ENCODE measurements around the gene TMEM97. TPM values are rescaled to one million over a fixed set of nuclear protein-coding genes. Genes with fewer than 3 reads are reported as not detected.
"Not testable (repeated sequence)": the region's sequence is repeated elsewhere in the genome, so short reads cannot be mapped to it uniquely, and the experiment has no call there.

Gene TMEM97
- total and polyA plus RNA-seq, 7 donors, result 3.6 to 25.2 (median 8.6) TPM

GRCh38 chr17:28285965-28286364, 33.0 kb upstream of the TMEM97 start:
- Histone ChIP-seq H3K27ac (no peak overlapping the region), H3K4me1 (no peaks in the 10 kb centered on the region), H3K36me3 (no peaks in the 10 kb centered on the region), H3K9me3 (no peaks in the 10 kb centered on the region), H3K4me3 (no peak overlapping the region), H3K27me3 (no peaks in the 10 kb centered on the region)
- no peak for DNase-seq
- 48 to 76% methylated on average over 2 of the region's 2 CpGs for WGBS, 2 donors
- no peak for TF ChIP-seq POLR2AphosphoS5 (IDR thresholded peaks at IDR 0.05)
- no peak for TF ChIP-seq EP300 (IDR thresholded peaks at IDR 0.05)
- TF ChIP-seq, protein P1, sequence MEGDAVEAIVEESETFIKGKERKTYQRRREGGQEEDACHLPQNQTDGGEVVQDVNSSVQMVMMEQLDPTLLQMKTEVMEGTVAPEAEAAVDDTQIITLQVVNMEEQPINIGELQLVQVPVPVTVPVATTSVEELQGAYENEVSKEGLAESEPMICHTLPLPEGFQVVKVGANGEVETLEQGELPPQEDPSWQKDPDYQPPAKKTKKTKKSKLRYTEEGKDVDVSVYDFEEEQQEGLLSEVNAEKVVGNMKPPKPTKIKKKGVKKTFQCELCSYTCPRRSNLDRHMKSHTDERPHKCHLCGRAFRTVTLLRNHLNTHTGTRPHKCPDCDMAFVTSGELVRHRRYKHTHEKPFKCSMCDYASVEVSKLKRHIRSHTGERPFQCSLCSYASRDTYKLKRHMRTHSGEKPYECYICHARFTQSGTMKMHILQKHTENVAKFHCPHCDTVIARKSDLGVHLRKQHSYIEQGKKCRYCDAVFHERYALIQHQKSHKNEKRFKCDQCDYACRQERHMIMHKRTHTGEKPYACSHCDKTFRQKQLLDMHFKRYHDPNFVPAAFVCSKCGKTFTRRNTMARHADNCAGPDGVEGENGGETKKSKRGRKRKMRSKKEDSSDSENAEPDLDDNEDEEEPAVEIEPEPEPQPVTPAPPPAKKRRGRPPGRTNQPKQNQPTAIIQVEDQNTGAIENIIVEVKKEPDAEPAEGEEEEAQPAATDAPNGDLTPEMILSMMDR (IDR thresholded peaks at IDR 0.05), result no peak
- TF ChIP-seq POLR2A (IDR thresholded peaks at IDR 0.05), result no peak
- intact Hi-C loops (cut with DNase I), result no loop called here

DNA sequence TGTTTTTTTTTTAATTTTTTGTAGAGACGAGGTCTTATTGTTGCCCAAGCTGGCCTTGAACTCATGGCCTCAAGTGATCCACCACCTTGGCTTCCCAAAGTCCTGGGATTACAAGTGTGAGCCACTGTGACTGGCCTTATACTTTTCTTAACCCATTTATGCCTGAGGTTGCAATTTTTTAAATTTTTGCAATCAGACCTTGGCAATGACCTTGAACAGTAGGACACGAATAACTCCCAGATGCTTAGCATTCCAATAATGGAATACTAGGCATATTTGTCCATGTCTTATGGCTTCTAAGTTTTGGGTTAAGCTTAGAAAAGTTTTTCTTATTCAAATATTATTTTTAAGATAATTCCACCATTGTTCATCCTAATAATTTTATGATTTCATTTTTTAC, 28.3 kb upstream of the TMEM97 start:
- TF ChIP-seq POLR2AphosphoS5 (IDR thresholded peaks at IDR 0.05), result no peak
- TF ChIP-seq EP300 (IDR thresholded peaks at IDR 0.05), result no peak
- TF ChIP-seq, protein P1 (IDR thresholded peaks at IDR 0.05), result no peak
- no peak for TF ChIP-seq POLR2A (IDR thresholded peaks at IDR 0.05)
- no peaks in the 10 kb centered on the region for H3K4me1 ChIP-seq

DNA sequence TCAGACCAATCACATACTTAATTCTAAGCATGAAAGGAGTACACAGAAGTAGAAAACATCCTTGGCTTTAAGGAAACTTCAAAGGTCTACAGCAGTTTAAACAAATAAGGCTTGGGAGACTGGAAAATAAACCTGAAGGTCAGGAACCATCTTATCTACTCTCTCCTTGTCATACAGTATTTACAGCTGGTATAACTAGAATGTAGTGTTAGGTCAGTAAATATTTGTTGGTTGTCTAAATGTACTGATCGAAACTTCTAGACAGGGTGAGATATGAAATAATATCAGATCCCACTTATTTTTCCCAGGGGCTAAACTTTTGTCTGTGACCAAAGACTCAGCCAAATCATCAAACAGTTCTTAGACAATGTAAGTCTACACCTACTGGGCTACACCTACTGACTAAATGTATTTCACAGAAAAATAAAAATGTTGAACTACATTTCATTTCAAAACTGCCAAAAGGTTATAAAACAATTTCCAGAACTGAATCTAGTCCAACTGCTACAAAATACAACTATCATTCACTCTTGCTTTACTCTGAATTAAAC, 27.1 kb upstream of the TMEM97 start:
- intact Hi-C loops (cut with DNase I), result no loop called here
- H3K36me3 ChIP-seq, result no peaks in the 10 kb centered on the region
- H3K27ac ChIP-seq, result no peak overlapping the region
- TF ChIP-seq POLR2AphosphoS5 (IDR thresholded peaks at IDR 0.05) (no peak), POLR2A (IDR thresholded peaks at IDR 0.05) (no peak), EP300 (IDR thresholded peaks at IDR 0.05) (no peak)
- TF ChIP-seq, protein P1 (IDR thresholded peaks at IDR 0.05), result no peak
- DNase-seq, result no peak
- WGBS, 2 donors, result 23 to 64% methylated on average over 1 of the region's 1 CpG
- no peaks in the 10 kb centered on the region for H3K4me1 ChIP-seq
- H3K27me3 ChIP-seq, result peaks cover 0 to 6% (median 0%) of the 10 kb centered on the region in 3 donors
- no peak overlapping the region for H3K4me3 ChIP-seq
- H3K9me3 ChIP-seq, result no peaks in the 10 kb centered on the region

More for the DNA sequence above, 28.3 kb upstream of the TMEM97 start:
- H3K36me3 ChIP-seq, result no peaks in the 10 kb centered on the region
- no peak overlapping the region for H3K27ac ChIP-seq
- intact Hi-C loops (cut with DNase I), result no loop called here
- H3K4me3 ChIP-seq, result no peak overlapping the region
- WGBS, 2 donors, result 79 to 85% methylated on average over 2 of the region's 2 CpGs
- no peaks in the 10 kb centered on the region for H3K9me3 ChIP-seq
- peaks cover 0 to 6% (median 0%) of the 10 kb centered on the region in 3 donors for H3K27me3 ChIP-seq
- DNase-seq, result no peak

GRCh38 chr17:28292878-28293277, 26.1 kb upstream of the TMEM97 start:
- H3K36me3 ChIP-seq; H3K4me3 ChIP-seq; H3K27ac ChIP-seq; H3K27me3 ChIP-seq; DNase-seq; intact Hi-C loops (cut with DNase I); H3K4me1 ChIP-seq; H3K9me3 ChIP-seq: not testable (repeated sequence)
- WGBS, 2 donors, result 89 to 91% methylated on average over 12 of the region's 12 CpGs

DNA sequence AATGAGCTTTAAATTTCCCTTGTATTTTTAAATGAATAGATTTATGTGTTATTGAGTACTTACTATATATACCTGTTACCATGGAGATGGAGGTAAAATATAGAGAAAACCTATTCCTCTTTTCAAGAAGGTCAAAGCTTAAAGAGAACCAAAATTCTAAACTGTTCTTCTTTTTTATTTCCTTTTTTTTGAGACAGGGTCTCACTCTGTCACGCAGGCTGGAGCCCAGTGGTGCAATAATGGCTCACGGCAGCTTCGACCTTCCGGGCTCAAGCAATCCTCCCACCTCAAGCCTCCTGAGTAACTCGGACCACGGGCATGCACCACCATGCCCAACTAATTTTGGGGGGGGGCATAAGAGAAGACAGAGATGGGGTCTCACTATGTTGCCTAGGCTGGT, 25.0 kb upstream of the TMEM97 start:
- TF ChIP-seq POLR2AphosphoS5 (IDR thresholded peaks at IDR 0.05), result no peak
- TF ChIP-seq EP300 (IDR thresholded peaks at IDR 0.05), result no peak
- no peak for TF ChIP-seq POLR2A (IDR thresholded peaks at IDR 0.05)
- TF ChIP-seq, protein P1 (IDR thresholded peaks at IDR 0.05), result no peak
- no peak overlapping the region for H3K27ac ChIP-seq
- no peaks in the 10 kb centered on the region for H3K4me1 ChIP-seq
- no peak for DNase-seq
- no peaks in the 10 kb centered on the region for H3K36me3 ChIP-seq
- H3K27me3 ChIP-seq, result peaks cover 0 to 6% (median 0%) of the 10 kb centered on the region in 3 donors
- H3K9me3 ChIP-seq, result no peaks in the 10 kb centered on the region
- 62 to 87% methylated on average over 6 of the region's 6 CpGs for WGBS, 2 donors
- H3K4me3 ChIP-seq, result no peak overlapping the region
- intact Hi-C loops (cut with DNase I), result no loop called here
